PC-3 (cell line): ENCODE data around the gene PPP1R7. TPM values are rescaled to one million over a fixed set of nuclear protein-coding genes. Genes with fewer than 3 reads are reported as not detected.

Source experiments
- ATAC-seq: fragments of 200-7000 bp; cut with Tn5 transposase; 2 replicates; pipeline ENCODE4 v1.9.1; 2020; ENCODE audit warnings: mild to moderate bottlenecking, moderate library complexity
- BruUV-seq: library from RNA; stranded (reverse); fragments of 400-500 nt; replicated peaks from 2 replicates; lab custom pipeline; 2021; lab: Mats Ljungman, UMichigan
- CTCF ChIA-PET: fragments of 300-600 bp; sonication (Branson Sonifier 250); formaldehyde crosslinking; loops from one replicate; lab custom pipeline; 2022; ENCODE audit warnings: antibody characterized with exemption; lab: Charles Lee
- POLR2A ChIA-PET: fragments of 300-600 bp; sonication (Branson Sonifier 250); formaldehyde crosslinking; loops from one replicate; lab custom pipeline; 2022; ENCODE audit warnings: antibody characterized with exemption; ENCODE audit not compliant: unreplicated experiment; lab: Charles Lee
- DNase-seq: peaks from one replicate; pipeline ENCODE4 v3.0.0-alpha.2; 2015
- H2AFZ ChIP-seq: fragments of 300-600 bp; sonication (generic); 2 replicates; pipeline ENCODE4 v1.6.0; 2016; ENCODE audit warnings: antibody characterized with exemption, low read length
- H3F3A ChIP-seq: fragments of 300-600 bp; sonication (generic); one replicate; pipeline ENCODE4 v1.6.0; 2017; ENCODE audit warnings: antibody characterized with exemption, low read length, control low read depth, mild to moderate bottlenecking; ENCODE audit not compliant: unreplicated experiment
- H3K27ac ChIP-seq: fragments of 300-600 bp; sonication (generic); 2 replicates; pipeline ENCODE4 v1.5.1; 2016; ENCODE audit warnings: mild to moderate bottlenecking, low read length
- H3K27me3 ChIP-seq: fragments of 300-600 bp; sonication (generic); 2 replicates; pipeline ENCODE4 v1.6.1; 2016; ENCODE audit warnings: low read length, mixed read lengths
- H3K36me3 ChIP-seq: fragments of 300-600 bp; sonication (generic); 2 replicates; pipeline ENCODE4 v1.6.1; 2016; ENCODE audit warnings: low read depth, mixed run types, low read length, mixed read lengths
- H3K4me1 ChIP-seq: fragments of 300-600 bp; sonication (generic); 2 replicates; pipeline ENCODE4 v1.5.1; 2016; ENCODE audit warnings: low read length; ENCODE audit not compliant: insufficient read depth
- H3K4me2 ChIP-seq: fragments of 300-600 bp; sonication (generic); 2 replicates; pipeline ENCODE4 v1.6.0; 2016; ENCODE audit warnings: low read length
- H3K4me3 ChIP-seq: fragments of 300-600 bp; sonication (generic); 2 replicates; pipeline ENCODE4 v1.5.1; 2016; ENCODE audit warnings: mild to moderate bottlenecking, low read length, mixed read lengths
- H3K79me2 ChIP-seq: fragments of 300-600 bp; sonication (generic); 2 replicates; pipeline ENCODE4 v1.6.1; 2017; ENCODE audit warnings: low read length, mixed read lengths
- H3K9ac ChIP-seq: fragments of 300-600 bp; sonication (generic); 2 replicates; pipeline ENCODE4 v1.6.0; 2016; ENCODE audit warnings: mild to moderate bottlenecking, low read length
- H3K9me2 ChIP-seq: fragments of 300-600 bp; sonication (generic); replicated peaks from 2 replicates; pipeline ENCODE4 v1.6.1; 2016; ENCODE audit warnings: mixed run types, low read length, mixed read lengths
- H3K9me3 ChIP-seq: fragments of 300-600 bp; sonication (generic); 2 replicates; pipeline ENCODE4 v1.6.1; 2016; ENCODE audit warnings: low read length, mixed read lengths
- H4K20me1 ChIP-seq: fragments of 300-600 bp; sonication (generic); 2 replicates; pipeline ENCODE4 v1.6.1; 2016; ENCODE audit warnings: low read length, mixed read lengths
- CTCF ChIP-seq: fragments of 300-600 bp; sonication (generic); conservative IDR thresholded peaks from 2 replicates; pipeline ENCODE4 v1.5.1; 2017; ENCODE audit warnings: antibody characterized with exemption, low read depth, mild to moderate bottlenecking, low read length
- EZH2 ChIP-seq: fragments of 300-600 bp; sonication (generic); IDR thresholded peaks from one replicate; pipeline ENCODE4 v1.6.1; 2017; ENCODE audit warnings: antibody characterized with exemption, mild to moderate bottlenecking, low read length; ENCODE audit not compliant: unreplicated experiment
- EZH2phosphoT487 ChIP-seq: fragments of 300-600 bp; sonication (generic); IDR thresholded peaks from 2 replicates; pipeline ENCODE4 v1.6.1; 2018; ENCODE audit warnings: mild to moderate bottlenecking, antibody characterized with exemption, low read length, borderline replicate concordance
- intact Hi-C: fragments of 100-400 bp; cut with micrococcal nuclease; formaldehyde crosslinking; loops from 2 replicates; pipeline ENCODE4 v1.9.0; 2023
- total RNA-seq: library from RNA; depleted of rRNA; stranded (reverse); fragments of >200 nt; gene quantifications from 2 replicates; pipeline ENCODE4 v1.2.3, GENCODE V29; 2014

Gene PPP1R7
- total RNA-seq, 1 experiment from 2014 or later: 21.4 TPM

- Histone ChIP-seq H3K36me3 (no peaks in the 10 kb centered on the region), H3F3A (no peaks in the 10 kb centered on the region), H4K20me1 (no peaks in the 10 kb centered on the region), H3K27me3 (no peaks in the 10 kb centered on the region), H2AFZ (no peak overlapping the region), H3K9ac (no peak overlapping the region), H3K4me1 (no peaks in the 10 kb centered on the region), H3K9me2 (no peaks in the 10 kb centered on the region), H3K9me3 (no peaks in the 10 kb centered on the region), H3K79me2 (no peaks in the 10 kb centered on the region), H3K4me2 (no peak overlapping the region), H3K27ac (no peak overlapping the region), H3K4me3 (no peak overlapping the region)
- no peak for DNase-seq
- TF ChIP-seq EZH2 (no peak), EZH2phosphoT487 (no peak), CTCF (no peak)
- POLR2A ChIA-PET: no interaction called here
- no peak for ATAC-seq
- intact Hi-C loops: no loop called here
- CTCF ChIA-PET: no interaction called here
- no TSS peak for BruUV-seq
Measured at GRCh38 chr2:241141214-241141770, 9.0 kb upstream of the PPP1R7 start.

GRCh38 chr2:241142063-241142462 is 8.2 kb upstream of the PPP1R7 start:
- Histone ChIP-seq H4K20me1 (no peaks in the 10 kb centered on the region), H3K36me3 (no peaks in the 10 kb centered on the region), H3K27me3 (no peaks in the 10 kb centered on the region), H3F3A (no peaks in the 10 kb centered on the region), H3K4me2 (no peak overlapping the region), H3K4me1 (no peaks in the 10 kb centered on the region), H3K9me2 (no peaks in the 10 kb centered on the region), H3K9me3 (no peaks in the 10 kb centered on the region), H3K79me2 (no peaks in the 10 kb centered on the region), H3K4me3 (no peak overlapping the region), H3K27ac (no peak overlapping the region), H3K9ac (no peak overlapping the region), H2AFZ (no peak overlapping the region)
- intact Hi-C loops: no loop called here
- no peak for TF ChIP-seq CTCF
- no peak for TF ChIP-seq EZH2
- no peak for TF ChIP-seq EZH2phosphoT487
- BruUV-seq: no TSS peak
- ATAC-seq (no peak), DNase-seq (no peak)
- ChIA-PET CTCF (no interaction called here), POLR2A (no interaction called here)

DNA sequence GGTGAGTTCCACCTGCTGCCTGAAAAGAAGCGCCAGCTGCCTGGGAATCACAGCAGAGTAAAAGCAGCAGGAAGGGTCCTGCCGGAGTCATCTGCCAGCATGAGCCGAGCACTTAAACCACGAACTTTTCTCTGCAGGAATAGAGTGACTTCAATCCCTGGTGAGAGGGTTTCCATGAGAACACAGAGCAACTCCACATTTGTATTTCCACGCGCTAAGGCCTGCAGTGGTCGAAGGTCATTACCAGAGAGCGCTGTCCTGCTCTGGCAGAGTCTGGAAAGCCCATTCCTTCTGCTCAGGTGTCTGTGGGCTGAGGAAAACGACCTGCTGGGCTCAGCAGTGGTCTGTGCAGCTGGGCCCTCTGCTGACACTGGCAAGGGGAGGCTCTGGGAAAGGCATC is 7.7 kb upstream of the PPP1R7 start:
- ChIA-PET CTCF (no interaction called here), POLR2A (no interaction called here)
- H2AFZ ChIP-seq: no peak overlapping the region
- H3K9ac ChIP-seq: no peak overlapping the region
- ATAC-seq: no peak
- H3K27me3 ChIP-seq: no peaks in the 10 kb centered on the region
- intact Hi-C loops: no loop called here
- H3K4me1 ChIP-seq: no peaks in the 10 kb centered on the region
- DNase-seq: no peak
- no peaks in the 10 kb centered on the region for H3F3A ChIP-seq
- no peaks in the 10 kb centered on the region for H4K20me1 ChIP-seq
- no peaks in the 10 kb centered on the region for H3K9me3 ChIP-seq
- no peaks in the 10 kb centered on the region for H3K79me2 ChIP-seq
- no TSS peak for BruUV-seq
- no peak overlapping the region for H3K4me2 ChIP-seq
- no peaks in the 10 kb centered on the region for H3K36me3 ChIP-seq
- TF ChIP-seq CTCF: no peak
- TF ChIP-seq EZH2phosphoT487: no peak
- TF ChIP-seq EZH2: no peak
- H3K4me3 ChIP-seq: no peak overlapping the region
- H3K27ac ChIP-seq: no peak overlapping the region
- H3K9me2 ChIP-seq: no peaks in the 10 kb centered on the region
